Activated T-helper 9 cell treated with anti-CD3 and anti-CD28 coated beads, Interleukin-2, amount 50 U/mL, for 16 hours (primary cell): Measurements from ENCODE around the gene DMD.

Experiments
- DNase-seq: peaks from one replicate; pipeline ENCODE4 v3.0.0-alpha.2; 2020; ENCODE audit warnings: low read depth

DMD gene

GRCh38 chrX:32489125-32489524 lies 722.2 kb downstream of the DMD start:
- DNase-seq, result no peak

- no peak for DNase-seq
Measured at GRCh38 chrX:32483534-32484136, 727.7 kb downstream of the DMD start.

- no peak for DNase-seq
Measured at GRCh38 chrX:32480019-32480418, 731.3 kb downstream of the DMD start.

GRCh38 chrX:32472364-32472763 lies 739.0 kb downstream of the DMD start:
- DNase-seq, result no peak

DNA sequence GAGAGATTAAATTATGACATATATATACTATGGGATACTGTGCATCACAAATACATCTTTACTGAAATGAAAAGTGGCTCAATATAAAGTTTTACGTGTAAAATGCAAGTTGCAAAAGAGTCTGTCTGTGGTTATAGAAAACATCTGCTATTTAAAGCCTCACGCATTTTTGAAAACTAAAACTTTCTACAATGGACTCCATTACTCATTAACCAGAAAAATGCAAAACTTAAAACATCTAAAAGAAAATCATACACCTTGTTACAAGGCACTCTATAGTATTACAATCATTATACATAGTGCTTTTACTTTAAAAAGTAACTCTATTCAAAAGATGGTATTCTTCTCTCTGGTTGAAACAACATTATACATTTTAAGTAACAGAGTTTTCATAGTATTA lies 755.6 kb downstream of the DMD start:
- DNase-seq, result no peak

- no peak for DNase-seq
Measured at GRCh38 chrX:32451954-32452695, 759.2 kb downstream of the DMD start.

- no peak for DNase-seq
Measured at GRCh38 chrX:32448945-32449344, 762.4 kb downstream of the DMD start.

DNA sequence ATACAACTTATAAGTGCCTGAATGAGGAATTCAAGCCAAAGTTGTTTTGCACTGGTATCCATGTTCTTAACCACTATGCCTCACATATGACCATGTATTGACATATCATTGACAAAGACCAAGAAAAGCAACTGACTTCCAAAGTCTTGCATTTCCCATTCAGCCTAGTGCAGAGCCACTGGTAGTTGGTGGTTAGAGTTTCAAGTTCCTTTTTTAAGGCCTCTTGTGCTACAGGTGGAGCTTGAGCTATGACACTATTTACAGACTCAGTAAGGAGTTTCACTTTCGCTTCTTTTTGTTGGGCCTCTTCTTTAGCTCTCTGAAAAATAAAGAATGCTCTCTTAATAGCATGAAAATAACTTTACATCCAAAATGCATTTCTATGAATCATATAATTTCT lies 763.0 kb downstream of the DMD start:
- no peak for DNase-seq

- DNase-seq, result no peak
Measured at GRCh38 chrX:32447640-32448039, 763.7 kb downstream of the DMD start.

GRCh38 chrX:32443841-32444240 lies 767.5 kb downstream of the DMD start:
- DNase-seq, result no peak

DNA sequence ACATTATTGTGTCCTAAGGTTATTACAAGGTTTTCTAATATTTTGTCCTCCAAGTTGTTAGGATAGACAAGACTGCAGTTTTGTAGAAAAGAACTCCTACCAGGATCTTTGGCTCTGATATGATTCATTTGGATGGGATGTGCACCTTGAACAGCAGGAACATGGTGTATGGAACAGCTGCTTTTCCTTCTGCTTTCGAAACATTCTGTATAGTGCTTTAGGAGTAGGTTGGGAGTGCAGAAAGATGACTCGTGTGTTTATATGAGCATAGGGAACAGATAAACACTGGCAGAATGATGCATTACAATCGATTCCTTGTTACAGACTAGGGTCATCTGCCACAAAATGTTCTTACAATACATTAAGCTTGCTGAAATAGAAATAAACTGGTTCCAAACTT lies 790.1 kb downstream of the DMD start:
- no peak for DNase-seq

- no peak for DNase-seq
Measured at GRCh38 chrX:32408389-32408788, 803.0 kb downstream of the DMD start.

DNA sequence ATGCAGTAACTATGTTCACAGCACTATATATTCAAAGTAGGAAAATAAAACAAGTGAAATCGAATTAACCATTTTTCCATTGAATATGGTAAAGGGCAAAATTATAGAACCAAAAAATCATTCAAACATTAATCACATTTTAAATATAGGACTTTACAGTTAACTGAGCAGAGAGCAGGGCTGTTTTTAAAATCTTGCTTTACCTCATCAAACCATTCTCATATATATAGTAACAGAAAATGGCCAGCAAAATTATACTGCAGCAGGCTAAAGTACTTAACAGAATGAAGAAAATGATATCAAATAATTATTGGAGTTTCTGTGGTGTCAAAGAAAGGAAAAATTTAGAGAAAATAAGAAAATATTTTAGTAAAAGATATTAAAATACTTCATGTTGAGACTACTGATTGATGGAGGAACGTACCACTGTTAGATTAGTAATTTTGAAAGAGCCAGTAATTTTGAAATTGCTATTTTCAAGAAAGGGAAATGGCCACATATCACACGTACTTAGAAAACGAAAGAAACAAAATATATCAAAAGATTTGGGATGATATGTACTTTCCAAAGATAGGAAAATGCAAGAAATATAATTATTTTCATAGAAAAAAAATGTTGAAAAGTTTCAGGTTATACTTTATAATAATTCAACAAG lies 813.7 kb downstream of the DMD start:
- no peak for DNase-seq

GRCh38 chrX:32395878-32396277 lies 815.5 kb downstream of the DMD start:
- no peak for DNase-seq

GRCh38 chrX:32392655-32393054 lies 818.7 kb downstream of the DMD start:
- no peak for DNase-seq

DNA sequence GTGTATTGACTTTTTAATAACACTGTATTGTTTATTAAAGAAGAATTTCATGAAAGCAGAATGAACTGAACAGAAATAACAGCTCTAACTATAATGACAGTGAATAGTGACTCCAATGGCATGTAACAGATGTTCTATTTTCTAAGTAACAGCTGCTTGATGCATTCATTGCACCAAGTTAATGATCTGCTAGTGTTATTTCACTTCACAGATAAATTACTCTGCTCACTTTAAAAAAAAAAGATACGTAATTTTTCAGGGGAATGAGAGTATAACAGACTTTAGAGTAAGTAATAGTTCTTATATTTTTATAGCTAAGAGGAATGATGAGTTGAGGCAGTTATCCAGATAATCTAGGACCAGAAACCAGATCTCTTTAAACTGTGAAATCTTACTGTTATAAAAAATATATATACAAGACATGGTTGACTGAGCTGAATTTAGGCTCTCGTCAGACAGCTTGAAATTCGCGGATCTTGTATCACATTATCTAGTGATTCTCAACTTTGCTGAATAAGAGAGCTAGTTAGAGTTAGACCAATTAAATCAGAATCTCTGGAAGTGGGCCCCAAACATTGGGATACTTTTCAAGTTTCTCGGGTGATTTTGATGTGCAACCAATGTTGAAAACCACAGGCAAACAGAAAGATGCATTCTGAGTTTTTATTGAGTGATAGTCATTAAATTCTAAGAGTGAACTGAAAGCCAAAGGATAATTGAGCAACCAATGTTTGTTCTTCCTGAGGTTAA lies 840.7 kb downstream of the DMD start:
- DNase-seq, result no peak

DNA sequence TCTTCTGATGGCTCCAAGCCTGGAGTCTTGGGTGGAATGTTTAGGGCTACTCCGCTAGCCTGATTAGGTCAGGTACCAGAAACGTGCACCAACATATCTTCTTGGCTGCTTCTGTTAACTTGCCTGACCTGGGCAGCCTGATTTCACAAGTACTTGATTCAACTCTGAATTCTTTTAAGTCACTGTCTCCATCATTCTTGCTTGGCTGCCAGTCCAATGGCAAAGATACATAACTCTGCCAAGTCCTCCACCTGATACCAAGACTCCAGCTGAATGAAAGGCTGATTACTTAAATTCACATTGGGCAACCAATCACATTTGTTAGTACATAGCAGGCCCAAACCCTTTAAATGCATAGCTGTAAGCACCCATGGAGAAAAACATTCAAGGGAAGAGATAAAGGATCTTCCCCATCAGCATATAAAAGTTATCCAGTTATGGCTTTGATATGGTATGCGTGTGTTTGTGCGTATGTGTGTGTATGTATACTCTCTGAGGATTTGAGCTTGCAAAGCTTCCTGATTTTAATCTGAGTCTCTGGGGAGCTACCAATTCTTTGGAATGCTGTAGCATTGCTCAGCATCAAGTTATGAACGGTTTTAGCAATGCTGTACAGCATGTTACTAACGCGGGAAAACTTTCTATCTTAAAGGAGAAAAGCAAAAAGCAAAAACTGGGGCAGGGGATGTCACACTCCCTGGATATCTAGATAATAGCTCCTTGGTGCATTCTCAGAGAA lies 917.2 kb downstream of the DMD start:
- DNase-seq, result no peak

DNA sequence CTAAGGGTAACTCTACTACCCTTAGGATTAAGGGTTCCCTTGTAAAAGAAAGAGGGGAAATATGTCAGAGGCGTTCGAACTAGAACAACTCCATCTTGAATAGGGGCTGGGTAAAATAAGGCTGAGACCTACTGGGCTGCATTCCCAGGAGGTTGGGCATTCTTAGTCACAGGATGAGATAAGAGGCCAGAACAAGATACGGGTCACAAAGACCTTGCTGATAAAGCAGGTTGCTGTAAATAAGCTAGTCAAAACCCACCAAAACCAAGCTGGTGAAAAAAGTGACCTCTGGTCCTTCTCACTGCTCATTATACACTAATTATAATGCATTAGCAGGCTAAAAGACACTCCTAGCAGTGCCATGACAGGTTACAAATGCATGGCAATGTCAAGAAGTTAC lies 922.0 kb downstream of the DMD start:
- no peak for DNase-seq

- no peak for DNase-seq
Measured at GRCh38 chrX:32281853-32282252, 929.5 kb downstream of the DMD start.

DNA sequence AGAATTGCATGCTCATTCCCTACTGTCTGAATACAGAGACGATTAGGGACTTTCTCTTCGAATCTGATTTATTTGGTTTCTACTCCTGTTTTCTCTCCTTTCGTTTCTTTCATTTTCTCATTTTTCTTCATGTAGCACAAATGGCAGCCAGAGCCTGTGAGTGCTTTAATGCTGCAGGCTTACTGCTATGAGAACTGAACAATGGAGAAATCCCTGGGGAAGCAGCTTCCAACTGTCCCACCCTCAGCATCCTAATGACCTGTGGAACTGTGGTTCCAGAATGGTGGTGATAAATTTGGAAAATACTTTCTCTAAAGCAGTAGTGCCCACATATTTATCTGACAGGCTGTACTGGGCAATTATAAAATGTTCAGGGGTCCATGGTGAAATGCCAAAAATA lies 930.4 kb downstream of the DMD start:
- no peak for DNase-seq

DNA sequence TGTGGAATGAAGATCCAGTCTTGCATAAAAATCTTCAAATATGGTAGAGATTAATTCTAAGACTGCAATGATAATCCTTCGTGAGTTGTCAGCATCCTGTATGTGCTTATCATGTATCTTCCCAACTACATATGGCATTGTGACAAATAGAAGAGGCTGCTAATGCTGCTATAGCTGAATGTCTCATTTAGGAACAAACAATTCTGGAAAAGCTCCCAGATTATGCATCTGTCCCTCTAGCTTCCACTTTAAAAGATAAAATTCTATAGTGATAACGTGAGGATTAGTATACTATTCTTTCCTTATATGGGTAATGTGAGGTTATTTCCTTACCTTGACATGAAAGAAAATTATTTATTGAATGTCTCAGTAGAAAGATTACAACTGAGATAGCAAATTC lies 930.9 kb downstream of the DMD start:
- no peak for DNase-seq

DNA sequence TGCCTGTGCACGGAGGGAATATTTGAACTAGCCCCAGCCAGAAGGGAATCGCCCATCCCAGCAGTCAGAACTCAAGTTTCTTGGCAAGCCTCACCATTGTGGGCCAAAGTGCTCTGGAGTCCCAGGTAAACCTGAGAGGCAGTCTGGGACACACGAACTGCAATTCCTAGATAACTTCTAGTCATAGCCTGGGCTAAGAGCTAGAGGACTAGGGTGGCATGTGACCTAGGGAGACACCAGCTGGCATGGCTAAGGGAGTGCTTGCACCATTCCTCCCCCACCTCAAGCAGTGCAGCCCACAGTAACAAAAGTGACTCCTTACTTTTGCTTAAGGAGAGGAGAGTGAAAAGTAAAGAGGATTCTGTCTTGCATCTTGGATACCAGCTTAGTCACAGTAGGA lies 935.2 kb downstream of the DMD start:
- DNase-seq, result no peak
